Measurements from ENCODE around the gene VSIG4.

DNA sequence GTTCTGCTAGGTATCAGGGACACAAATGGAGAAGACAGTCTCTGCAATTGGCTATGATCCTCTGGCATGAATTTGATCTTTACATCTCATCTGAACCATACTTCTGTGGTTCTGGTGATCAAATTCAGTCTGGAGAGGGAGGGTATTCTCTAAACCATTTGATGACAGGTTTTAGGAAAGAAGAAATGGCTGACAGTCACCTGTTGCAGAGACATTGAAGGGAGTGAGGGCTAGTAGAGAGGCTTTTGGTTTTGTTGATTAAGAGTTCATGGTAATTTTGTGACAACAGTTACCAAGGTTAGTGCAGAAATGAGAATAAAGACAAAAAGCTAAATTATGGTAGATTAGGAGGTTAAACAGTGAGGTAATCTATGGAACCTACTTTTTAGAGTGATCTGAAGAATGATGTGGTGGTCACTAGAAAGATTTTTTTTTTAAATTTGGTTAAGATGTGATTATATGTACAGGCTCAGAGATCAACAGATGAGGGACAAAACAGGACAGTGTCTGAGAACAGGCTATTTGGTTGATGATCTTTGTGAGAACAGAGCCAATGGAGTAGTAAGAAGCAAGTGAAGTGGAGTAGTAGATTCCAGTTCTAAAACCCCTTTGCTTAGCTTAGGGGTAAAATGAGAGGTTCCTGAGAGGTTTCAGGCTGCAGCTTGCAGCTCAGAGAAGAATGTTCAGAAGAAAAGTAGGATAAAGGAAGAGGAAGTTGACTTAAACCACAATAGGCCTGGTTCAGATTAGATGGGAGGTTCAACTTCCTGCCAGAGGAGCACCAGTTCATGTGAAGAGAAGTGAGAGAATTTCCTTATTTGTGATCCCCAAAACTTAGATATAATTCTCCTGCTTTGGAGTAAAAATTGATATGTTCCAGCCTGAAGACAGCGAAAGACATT is 34.7 kb downstream of the VSIG4 start:
- TF ChIP-seq EZH2phosphoT487 (IDR thresholded peaks at IDR 0.05) (no peak), EZH2 (IDR thresholded peaks at IDR 0.05) (no peak)
